ENCODE data around the gene COL18A1.

DNA sequence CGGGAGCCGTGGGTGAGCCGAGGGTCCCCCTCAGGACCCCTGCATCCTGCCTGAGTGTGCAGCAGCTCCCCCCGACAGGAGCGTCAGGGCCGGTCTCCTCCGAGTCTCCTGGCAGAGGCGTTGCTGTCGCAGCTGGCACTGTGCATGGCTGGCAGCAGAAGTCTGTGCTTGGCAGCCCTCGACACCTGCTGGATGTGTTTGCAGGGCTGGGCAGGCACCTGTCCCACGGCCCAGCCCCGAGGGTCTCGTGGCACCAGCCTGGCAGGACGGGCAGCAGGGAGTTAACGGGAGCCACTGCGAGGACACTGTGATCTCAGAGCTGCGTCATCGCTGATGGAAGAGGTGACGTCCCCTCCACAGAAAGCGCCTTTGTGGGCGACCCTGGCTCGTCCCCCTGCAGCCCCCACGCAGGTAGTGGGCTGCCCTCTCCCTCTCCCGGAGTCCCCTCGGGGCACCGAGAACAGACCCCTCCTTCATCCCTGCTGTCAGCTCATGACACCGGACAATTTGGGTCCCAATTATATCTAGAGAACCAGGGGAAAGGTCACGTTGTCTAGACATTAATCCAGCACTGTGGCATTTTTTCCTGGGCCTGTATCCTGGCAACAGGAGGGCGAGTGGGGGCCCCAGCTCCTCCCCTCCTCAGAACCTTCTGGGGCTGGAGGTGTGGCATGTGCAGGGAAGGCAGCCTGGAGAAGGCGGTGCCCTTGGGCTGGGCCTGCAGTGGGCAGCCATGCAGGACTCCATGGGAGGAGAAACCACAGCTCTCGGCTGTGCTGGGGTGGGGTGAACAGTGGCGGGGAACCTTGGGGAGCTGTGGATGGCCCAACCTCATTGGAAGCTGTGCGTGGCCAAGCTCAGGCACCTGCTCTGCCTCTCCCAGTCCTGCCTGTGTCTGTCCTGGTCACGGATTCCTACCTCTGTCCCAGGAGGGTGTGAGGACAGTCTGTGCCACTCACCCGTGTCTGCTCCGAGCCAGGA is 15.4 kb downstream of the COL18A1 start:
- no peak for TF ChIP-seq ZNF8 (CRISPR knock-in tag; IDR thresholded peaks at IDR 0.05)
- TF ChIP-seq PPARA (CRISPR knock-in tag; IDR thresholded peaks at IDR 0.05; ENCODE audit: borderline replicate concordance), result no peak
- TF ChIP-seq ZNF70 (CRISPR knock-in tag; IDR thresholded peaks at IDR 0.05), result no peak
- TF ChIP-seq GLIS3 (CRISPR knock-in tag; IDR thresholded peaks at IDR 0.05), result no peak
- TF ChIP-seq ZFP30 (CRISPR knock-in tag; IDR thresholded peaks at IDR 0.05), result no peak
- TF ChIP-seq, protein P1, sequence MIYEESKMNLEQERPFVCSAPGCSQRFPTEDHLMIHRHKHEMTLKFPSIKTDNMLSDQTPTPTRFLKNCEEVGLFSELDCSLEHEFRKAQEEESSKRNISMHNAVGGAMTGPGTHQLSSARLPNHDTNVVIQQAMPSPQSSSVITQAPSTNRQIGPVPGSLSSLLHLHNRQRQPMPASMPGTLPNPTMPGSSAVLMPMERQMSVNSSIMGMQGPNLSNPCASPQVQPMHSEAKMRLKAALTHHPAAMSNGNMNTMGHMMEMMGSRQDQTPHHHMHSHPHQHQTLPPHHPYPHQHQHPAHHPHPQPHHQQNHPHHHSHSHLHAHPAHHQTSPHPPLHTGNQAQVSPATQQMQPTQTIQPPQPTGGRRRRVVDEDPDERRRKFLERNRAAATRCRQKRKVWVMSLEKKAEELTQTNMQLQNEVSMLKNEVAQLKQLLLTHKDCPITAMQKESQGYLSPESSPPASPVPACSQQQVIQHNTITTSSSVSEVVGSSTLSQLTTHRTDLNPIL (CRISPR knock-in tag; IDR thresholded peaks at IDR 0.05; ENCODE audit: low read depth), result no peak
- no peak for TF ChIP-seq PATZ1 (CRISPR knock-in tag; IDR thresholded peaks at IDR 0.05; ENCODE audit: borderline replicate concordance)
- TF ChIP-seq ZFP3 (CRISPR knock-in tag; IDR thresholded peaks at IDR 0.05), result no peak
- no peak for TF ChIP-seq ZNF565 (CRISPR knock-in tag; conservative IDR thresholded peaks at IDR 0.05; ENCODE audit: low read depth)
